Measurements from ENCODE around the gene TBCCD1. TPM values are rescaled to one million over a fixed set of nuclear protein-coding genes. Genes with fewer than 3 reads are reported as not detected.

TBCCD1 gene
- total and polyA plus RNA-seq, 4 experiments from 2014 or later, result 20.1 to 28.6 (median 20.7) TPM

GRCh38 chr3:186603159-186603558 lies 36.0 kb upstream of the TBCCD1 start:
- no peak overlapping the region for H3K27ac Mint-ChIP-seq
- peaks cover 0 to 2% (median 0%) of the 10 kb centered on the region in 4 donors for H3K4me1 Mint-ChIP-seq
- intact Hi-C loops (cut with micrococcal nuclease), result no loop called here
- H3K27ac ChIP-seq (ENCODE audit: low read depth, low read length), result no peak overlapping the region
- no peaks in the 10 kb centered on the region for H3K36me3 Mint-ChIP-seq
- H3K4me3 Mint-ChIP-seq, result no peak overlapping the region
- ChIA-PET POLR2A (ENCODE audit: partially characterized antibody) (no interaction called here), CTCF (ENCODE audit: partially characterized antibody) (interaction anchor here (24.2 kb wide), 1 partner anchor 10 kb away, joined by 255 read pairs; the partner anchor contains the start of gene AHSG)
- no peak overlapping the region for H3K4me3 ChIP-seq (ENCODE audit: low read length in 2 of 2)
- no peak for DNase-seq
- peaks cover 0 to 1% of the 10 kb centered on the region in 2 donors for H3K27me3 Mint-ChIP-seq
- H3K27me3 ChIP-seq (ENCODE audit: insufficient read depth, low read length), result no peaks in the 10 kb centered on the region
- no peaks in the 10 kb centered on the region for H3K4me1 ChIP-seq (ENCODE audit: insufficient read depth, low read length)
- H3K9me3 ChIP-seq (ENCODE audit: control insufficient read depth in 1 of 2, low read length in 2 of 2), result no peaks in the 10 kb centered on the region
- H3K36me3 ChIP-seq (ENCODE audit: insufficient read depth, low read length), result no peaks in the 10 kb centered on the region
- no peaks in the 10 kb centered on the region for H3K9me3 Mint-ChIP-seq

- Mint-ChIP-seq H3K4me3 (no peak overlapping the region), H3K4me1 (peaks cover 0 to 2% (median 0%) of the 10 kb centered on the region in 4 donors), H3K27ac (peak overlapping the region in 1 of 7 donors; percentile 52), H3K27me3 (peaks cover 0 to 3% of the 10 kb centered on the region in 2 donors), H3K36me3 (no peaks in the 10 kb centered on the region), H3K9me3 (no peaks in the 10 kb centered on the region)
- Histone ChIP-seq H3K4me1 (ENCODE audit: insufficient read depth, low read length) (no peaks in the 10 kb centered on the region), H3K27me3 (ENCODE audit: insufficient read depth, low read length) (no peaks in the 10 kb centered on the region), H3K9me3 (ENCODE audit: control insufficient read depth in 1 of 2, low read length in 2 of 2) (no peaks in the 10 kb centered on the region), H3K27ac (ENCODE audit: low read depth, low read length) (no peak overlapping the region), H3K4me3 (ENCODE audit: low read length in 2 of 2) (no peak overlapping the region), H3K36me3 (ENCODE audit: insufficient read depth, low read length) (no peaks in the 10 kb centered on the region)
- intact Hi-C loops (cut with micrococcal nuclease), result no loop called here
- ChIA-PET POLR2A (ENCODE audit: partially characterized antibody) (no interaction called here), CTCF (ENCODE audit: partially characterized antibody) (interaction anchor here (24.2 kb wide), 1 partner anchor 12 kb away, joined by 255 read pairs; the partner anchor contains the start of gene AHSG)
- DNase-seq, result no peak
Measured at GRCh38 chr3:186600896-186601295, 33.8 kb upstream of the TBCCD1 start.

- Mint-ChIP-seq H3K27me3 (peaks cover 0 to 3% of the 10 kb centered on the region in 2 donors), H3K27ac (no peak overlapping the region), H3K4me3 (no peak overlapping the region), H3K9me3 (no peaks in the 10 kb centered on the region), H3K4me1 (peaks cover 0 to 2% (median 0%) of the 10 kb centered on the region in 4 donors), H3K36me3 (no peaks in the 10 kb centered on the region)
- intact Hi-C loops (cut with micrococcal nuclease), result no loop called here
- Histone ChIP-seq H3K4me1 (ENCODE audit: insufficient read depth, low read length) (no peaks in the 10 kb centered on the region), H3K27ac (ENCODE audit: low read depth, low read length) (no peak overlapping the region), H3K27me3 (ENCODE audit: insufficient read depth, low read length) (no peaks in the 10 kb centered on the region), H3K36me3 (ENCODE audit: insufficient read depth, low read length) (no peaks in the 10 kb centered on the region), H3K9me3 (ENCODE audit: control insufficient read depth in 1 of 2, low read length in 2 of 2) (no peaks in the 10 kb centered on the region), H3K4me3 (ENCODE audit: low read length in 2 of 2) (no peak overlapping the region)
- no peak for DNase-seq
- ChIA-PET POLR2A (ENCODE audit: partially characterized antibody) (interaction anchor here (1.2 kb wide), 1 partner anchor 184 kb away, joined by 4 read pairs; the partner anchor contains the start of gene EIF4A2), CTCF (ENCODE audit: partially characterized antibody) (interaction anchor here (24.2 kb wide), 1 partner anchor 13 kb away, joined by 255 read pairs; the partner anchor contains the start of gene AHSG)
Measured at GRCh38 chr3:186599785-186600166, 32.6 kb upstream of the TBCCD1 start.

- ChIA-PET POLR2A (ENCODE audit: partially characterized antibody) (interaction anchor here (1.2 kb wide), 1 partner anchor 184 kb away, joined by 4 read pairs; the partner anchor contains the start of gene EIF4A2), CTCF (ENCODE audit: partially characterized antibody) (interaction anchor here (24.2 kb wide), 1 partner anchor 14 kb away, joined by 255 read pairs; the partner anchor contains the start of gene AHSG)
- H3K36me3 ChIP-seq (ENCODE audit: insufficient read depth, low read length), result no peaks in the 10 kb centered on the region
- Mint-ChIP-seq H3K27me3 (peaks cover 0 to 2% of the 10 kb centered on the region in 2 donors), H3K27ac (no peak overlapping the region), H3K36me3 (no peaks in the 10 kb centered on the region), H3K9me3 (no peaks in the 10 kb centered on the region), H3K4me3 (no peak overlapping the region), H3K4me1 (peaks cover 0 to 2% (median 0%) of the 10 kb centered on the region in 4 donors)
- no peaks in the 10 kb centered on the region for H3K27me3 ChIP-seq (ENCODE audit: insufficient read depth, low read length)
- no peak overlapping the region for H3K4me3 ChIP-seq (ENCODE audit: low read length in 2 of 2)
- no peak overlapping the region for H3K27ac ChIP-seq (ENCODE audit: low read depth, low read length)
- intact Hi-C loops (cut with micrococcal nuclease), result no loop called here
- no peaks in the 10 kb centered on the region for H3K4me1 ChIP-seq (ENCODE audit: insufficient read depth, low read length)
- no peaks in the 10 kb centered on the region for H3K9me3 ChIP-seq (ENCODE audit: control insufficient read depth in 1 of 2, low read length in 2 of 2)
- DNase-seq, result no peak
Measured at GRCh38 chr3:186599142-186599784, 32.1 kb upstream of the TBCCD1 start.

GRCh38 chr3:186598794-186599141 lies 31.6 kb upstream of the TBCCD1 start:
- Mint-ChIP-seq H3K27me3 (peaks cover 0 to 2% of the 10 kb centered on the region in 2 donors), H3K4me1 (peaks cover 0 to 2% (median 0%) of the 10 kb centered on the region in 4 donors), H3K36me3 (no peaks in the 10 kb centered on the region), H3K4me3 (no peak overlapping the region), H3K9me3 (no peaks in the 10 kb centered on the region), H3K27ac (peak overlapping the region in 2 of 7 donors; percentile 7 to 37)
- Histone ChIP-seq H3K27ac (ENCODE audit: low read depth, low read length) (no peak overlapping the region), H3K36me3 (ENCODE audit: insufficient read depth, low read length) (no peaks in the 10 kb centered on the region), H3K4me3 (ENCODE audit: low read length in 2 of 2) (no peak overlapping the region), H3K4me1 (ENCODE audit: insufficient read depth, low read length) (no peaks in the 10 kb centered on the region), H3K9me3 (ENCODE audit: control insufficient read depth in 1 of 2, low read length in 2 of 2) (no peaks in the 10 kb centered on the region), H3K27me3 (ENCODE audit: insufficient read depth, low read length) (no peaks in the 10 kb centered on the region)
- POLR2A ChIA-PET (ENCODE audit: partially characterized antibody), result no interaction called here
- CTCF ChIA-PET (ENCODE audit: partially characterized antibody), result interaction anchor here (24.2 kb wide), 1 partner anchor 14 kb away, joined by 255 read pairs; the partner anchor contains the start of gene AHSG
- intact Hi-C loops (cut with micrococcal nuclease), result no loop called here
- no peak for DNase-seq

- no peak overlapping the region for H3K4me3 Mint-ChIP-seq
- Histone ChIP-seq H3K27ac (ENCODE audit: low read depth, low read length) (no peak overlapping the region), H3K36me3 (ENCODE audit: insufficient read depth, low read length) (no peaks in the 10 kb centered on the region), H3K4me3 (ENCODE audit: low read length in 2 of 2) (no peak overlapping the region), H3K4me1 (ENCODE audit: insufficient read depth, low read length) (no peaks in the 10 kb centered on the region), H3K9me3 (ENCODE audit: control insufficient read depth in 1 of 2, low read length in 2 of 2) (no peaks in the 10 kb centered on the region), H3K27me3 (ENCODE audit: insufficient read depth, low read length) (no peaks in the 10 kb centered on the region)
- DNase-seq, result no peak
- no peaks in the 10 kb centered on the region for H3K9me3 Mint-ChIP-seq
- no peaks in the 10 kb centered on the region for H3K36me3 Mint-ChIP-seq
- H3K27ac Mint-ChIP-seq, result no peak overlapping the region
- H3K27me3 Mint-ChIP-seq, result peaks cover 0 to 2% of the 10 kb centered on the region in 2 donors
- intact Hi-C loops (cut with micrococcal nuclease), result no loop called here
- ChIA-PET POLR2A (ENCODE audit: partially characterized antibody) (no interaction called here), CTCF (ENCODE audit: partially characterized antibody) (interaction anchor here (24.2 kb wide), 1 partner anchor 15 kb away, joined by 255 read pairs; the partner anchor contains the start of gene AHSG)
- peaks cover 0 to 2% (median 0%) of the 10 kb centered on the region in 4 donors for H3K4me1 Mint-ChIP-seq
Measured at GRCh38 chr3:186598108-186598784, 31.1 kb upstream of the TBCCD1 start.

- ChIA-PET POLR2A (ENCODE audit: partially characterized antibody) (no interaction called here), CTCF (ENCODE audit: partially characterized antibody) (interaction anchor here (24.2 kb wide), 1 partner anchor 16 kb away, joined by 255 read pairs; the partner anchor contains the start of gene AHSG)
- H3K27ac Mint-ChIP-seq, result no peak overlapping the region
- Histone ChIP-seq H3K9me3 (ENCODE audit: control insufficient read depth in 1 of 2, low read length in 2 of 2) (no peaks in the 10 kb centered on the region), H3K27me3 (ENCODE audit: insufficient read depth, low read length) (no peaks in the 10 kb centered on the region), H3K36me3 (ENCODE audit: insufficient read depth, low read length) (no peaks in the 10 kb centered on the region), H3K4me3 (ENCODE audit: low read length in 2 of 2) (no peak overlapping the region), H3K4me1 (ENCODE audit: insufficient read depth, low read length) (no peaks in the 10 kb centered on the region), H3K27ac (ENCODE audit: low read depth, low read length) (no peak overlapping the region)
- intact Hi-C loops (cut with micrococcal nuclease), result no loop called here
- peak overlapping the region in 1 of 8 donors; percentile 30 for H3K4me3 Mint-ChIP-seq
- H3K9me3 Mint-ChIP-seq, result no peaks in the 10 kb centered on the region
- H3K27me3 Mint-ChIP-seq, result peaks cover 0 to 2% of the 10 kb centered on the region in 2 donors
- DNase-seq, result no peak
- H3K36me3 Mint-ChIP-seq, result no peaks in the 10 kb centered on the region
- H3K4me1 Mint-ChIP-seq, result peaks cover 0 to 2% (median 0%) of the 10 kb centered on the region in 4 donors
Measured at GRCh38 chr3:186596568-186597287, 29.6 kb upstream of the TBCCD1 start.

Measured in CD4-positive, alpha-beta memory T cell (primary cell).